ENCODE results near the gene AGPAT3. TPM values are rescaled to one million over a fixed set of nuclear protein-coding genes. Genes with fewer than 3 reads are reported as not detected.

Gene AGPAT3
- total RNA-seq, 6 donors from 2014 or later = 55.0 to 102 (median 70.0) TPM

DNA sequence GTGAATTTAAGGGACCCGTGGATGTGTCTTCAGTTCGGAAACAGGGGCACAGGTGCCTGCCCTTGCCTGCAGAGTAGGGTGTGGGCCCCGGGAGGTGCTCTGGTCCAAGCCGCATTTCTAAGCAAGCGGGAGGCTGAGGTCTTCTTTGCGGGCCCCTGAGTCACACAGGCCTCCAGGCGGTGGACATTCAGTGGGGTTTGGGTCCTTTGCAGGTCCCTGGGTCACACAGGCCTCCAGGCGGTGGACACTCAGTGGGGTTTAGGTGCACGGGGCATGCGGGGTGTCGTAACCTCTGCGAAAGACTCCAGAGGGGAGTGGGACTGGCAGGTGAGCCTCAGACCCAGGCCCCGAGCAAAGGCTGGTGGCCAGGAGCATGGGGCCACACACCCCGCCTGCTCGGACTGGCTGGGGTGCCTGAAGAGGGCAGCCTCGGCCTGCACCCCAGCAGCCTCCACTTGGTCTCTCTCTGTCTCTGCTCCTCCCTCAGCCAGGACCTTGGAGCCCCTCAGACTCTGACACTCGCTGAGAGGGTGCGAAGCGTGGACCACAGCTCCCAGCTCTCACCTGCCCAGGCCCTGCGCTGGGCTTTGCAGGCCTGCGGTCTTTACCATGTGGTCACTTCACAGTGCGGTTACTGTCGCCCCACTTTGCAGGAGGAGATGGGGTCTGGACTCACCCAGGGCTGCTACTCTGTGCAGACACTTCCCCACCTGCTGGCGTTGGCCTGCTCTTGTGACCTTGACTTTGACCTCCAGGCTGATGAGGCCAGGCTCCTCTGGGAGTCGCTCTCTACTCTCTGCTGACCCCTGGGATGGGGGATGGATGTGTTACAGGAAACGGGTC is 6.0 kb upstream of the AGPAT3 start:
- TF ChIP-seq EP300 (IDR thresholded peaks at IDR 0.05) = no peak
- no peak for TF ChIP-seq CTCF (IDR thresholded peaks at IDR 0.05)
- no peak for TF ChIP-seq POLR2A (IDR thresholded peaks at IDR 0.05)
- TF ChIP-seq POLR2AphosphoS5 (IDR thresholded peaks at IDR 0.05) = no peak
- H3K9me3 ChIP-seq = no peaks in the 10 kb centered on the region
- ATAC-seq (ENCODE audit: low FRiP score in 2 of 2) (peak in 1 of 2 donors; percentile 19), DNase-seq (no peak)
- H3K4me3 ChIP-seq = no peak overlapping the region
- H3K27me3 ChIP-seq = no peaks in the 10 kb centered on the region
- no peak overlapping the region for H3K27ac ChIP-seq
- WGBS, 2 donors = 80 to 92% methylated on average over 9 to 26 of the region's 26 CpGs
- H3K36me3 ChIP-seq = no peaks in the 10 kb centered on the region
- H3K4me1 ChIP-seq = peaks cover 8 to 30% (median 20%) of the 10 kb centered on the region in 4 donors

DNA sequence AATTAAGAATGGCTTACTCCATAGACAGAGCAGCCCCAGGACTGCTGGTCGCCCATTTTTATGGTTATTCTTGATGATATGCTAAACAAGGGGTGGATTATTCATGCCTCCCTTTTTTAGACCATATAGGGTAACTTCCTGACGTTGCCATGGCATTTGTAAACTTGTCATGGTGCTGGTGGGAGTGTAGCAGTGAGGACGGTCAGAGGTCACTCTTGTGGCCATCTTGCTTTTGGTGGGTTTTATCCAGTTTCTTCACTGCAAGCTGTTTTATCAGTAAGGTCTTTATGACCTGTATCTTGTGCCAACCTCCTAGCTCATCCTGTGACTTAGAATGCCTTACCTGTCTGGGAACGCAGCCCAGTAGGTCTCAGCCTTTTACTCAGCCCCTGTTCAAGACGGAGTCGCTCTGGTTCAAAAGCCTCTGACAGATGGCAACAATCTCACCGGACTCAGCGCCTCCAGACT is 5.2 kb upstream of the AGPAT3 start:
- Histone ChIP-seq H3K4me1 (peaks cover 11 to 32% (median 23%) of the 10 kb centered on the region in 4 donors), H3K36me3 (no peaks in the 10 kb centered on the region), H3K4me3 (no peak overlapping the region), H3K9me3 (no peaks in the 10 kb centered on the region), H3K27ac (peak overlapping the region in 2 of 4 donors; percentile 52 to 79), H3K27me3 (no peaks in the 10 kb centered on the region)
- TF ChIP-seq EP300 (IDR thresholded peaks at IDR 0.05) = no peak
- no peak for TF ChIP-seq POLR2AphosphoS5 (IDR thresholded peaks at IDR 0.05)
- TF ChIP-seq CTCF (IDR thresholded peaks at IDR 0.05) = no peak
- no peak for TF ChIP-seq POLR2A (IDR thresholded peaks at IDR 0.05)
- DNase-seq = no peak
- ATAC-seq (ENCODE audit: low FRiP score in 2 of 2) = no peak
- 79 to 84% methylated on average over 8 of the region's 8 CpGs for WGBS, 2 donors

DNA sequence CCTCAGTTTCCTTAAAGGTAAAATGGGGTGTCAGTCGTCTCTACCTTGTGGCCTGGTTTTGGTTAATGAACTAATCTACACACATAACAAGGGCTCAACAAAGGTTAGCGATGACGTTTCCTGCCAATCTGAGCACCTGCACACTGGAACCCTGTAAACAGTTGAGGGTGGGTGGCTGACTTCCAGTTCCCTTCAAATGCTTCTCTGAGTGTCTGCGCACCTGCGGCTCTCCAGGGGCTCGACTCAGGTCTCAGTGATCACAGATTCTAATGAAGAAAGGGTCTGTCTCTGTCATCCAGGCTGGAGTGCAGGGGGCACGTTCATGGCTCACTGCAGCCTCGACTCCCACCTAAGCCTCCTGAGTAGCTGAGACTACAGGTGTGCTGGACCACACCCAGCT is 3.3 kb upstream of the AGPAT3 start:
- no peak for DNase-seq
- H3K4me1 ChIP-seq = peaks cover 12 to 29% (median 23%) of the 10 kb centered on the region in 4 donors
- TF ChIP-seq POLR2A (IDR thresholded peaks at IDR 0.05) = no peak
- no peak for TF ChIP-seq POLR2AphosphoS5 (IDR thresholded peaks at IDR 0.05)

GRCh38 chr21:43864313-43864961 is 586 bp upstream of the AGPAT3 start:
- ATAC-seq (ENCODE audit: low FRiP score in 2 of 2) = peak; percentile 56 to 77
- Histone ChIP-seq H3K4me3 (peak overlapping the region; percentile 59 to 94 (median 90)), H3K4me1 (peaks cover 25 to 41% (median 35%) of the 10 kb centered on the region in 4 donors), H3K27me3 (no peaks in the 10 kb centered on the region), H3K9me3 (no peaks in the 10 kb centered on the region), H3K36me3 (peaks cover 0 to 7% (median 0%) of the 10 kb centered on the region in 4 donors), H3K27ac (peak overlapping the region; percentile 88 to 98 (median 90))
- no peak for TF ChIP-seq EP300 (IDR thresholded peaks at IDR 0.05)
- peak; percentile 10 to 48 for TF ChIP-seq POLR2AphosphoS5 (IDR thresholded peaks at IDR 0.05)
- TF ChIP-seq POLR2A (IDR thresholded peaks at IDR 0.05) = peak in 3 of 4 donors; percentile 26 to 78 (median 45)
- WGBS, 2 donors = 0% methylated on average over 2 to 5 of the region's 81 CpGs
- DNase-seq = peak in 1 of 2 donors; percentile 92

More for the DNA sequence above, 3.3 kb upstream of the AGPAT3 start:
- no peaks in the 10 kb centered on the region for H3K9me3 ChIP-seq
- ATAC-seq (ENCODE audit: low FRiP score in 2 of 2) = no peak
- WGBS, 2 donors = 89 to 91% methylated on average over 8 of the region's 8 CpGs
- no peak overlapping the region for H3K4me3 ChIP-seq
- H3K27me3 ChIP-seq = no peaks in the 10 kb centered on the region
- H3K27ac ChIP-seq = peak overlapping the region in 1 of 4 donors; percentile 79
- no peaks in the 10 kb centered on the region for H3K36me3 ChIP-seq

- ATAC-seq (ENCODE audit: low FRiP score in 2 of 2) (peak; percentile 55 to 77), DNase-seq (peak; percentile 49 to 92)
- peaks cover 25 to 38% (median 33%) of the 10 kb centered on the region in 4 donors for H3K4me1 ChIP-seq
- peaks cover 0 to 8% (median 0%) of the 10 kb centered on the region in 4 donors for H3K36me3 ChIP-seq
- TF ChIP-seq POLR2A (IDR thresholded peaks at IDR 0.05) (peak in 1 of 4 donors; percentile 33), POLR2AphosphoS5 (IDR thresholded peaks at IDR 0.05) (no peak), CTCF (IDR thresholded peaks at IDR 0.05) (peak in 1 of 6 experiments; percentile 2)
- no peaks in the 10 kb centered on the region for H3K27me3 ChIP-seq
- H3K4me3 ChIP-seq = peak overlapping the region; percentile 74 to 94 (median 90)
- H3K9me3 ChIP-seq = no peaks in the 10 kb centered on the region
- 0% methylated on average over 12 to 17 of the region's 59 CpGs for WGBS, 2 donors
- peak overlapping the region; percentile 88 to 98 (median 92) for H3K27ac ChIP-seq
These were observed 677 bp downstream of the AGPAT3 start for GRCh38 chr21:43865540-43866259.

All from upper lobe of left lung (tissue), 6 donors.